Stimulated activated naive B cell treated with anti-CD40 and anti-IgM and Interleukin-4, amounts not matched to agents 10 μg/mL and 1 μg/mL and 100 μg/mL, for 72 hours (primary cell): ENCODE measurements around the gene STK38L.

Source experiments
- ATAC-seq, 2 donors: fragments of 150-1000 bp; cut with Tn5 transposase; replicated peaks; 2 replicates each; pipeline ENCODE4 v1.10.0; 2021; ENCODE audit warnings: moderate library complexity in 1 of 2
- DNase-seq: peaks from one replicate; pipeline ENCODE4 v3.0.0; 2021
- H3K27ac Mint-ChIP-seq: one replicate; pipeline ENCODE4 v1.8.0; 2022; ENCODE audit warnings: mild to moderate bottlenecking, mixed read lengths
- H3K27me3 Mint-ChIP-seq, 2 donors: one replicate each; pipeline ENCODE4 v1.8.0; 2022; ENCODE audit warnings: mixed read lengths in 2 of 2
- H3K36me3 Mint-ChIP-seq, 2 donors: one replicate each; pipeline ENCODE4 v1.8.0; 2022; ENCODE audit warnings: mixed read lengths in 2 of 2, mild to moderate bottlenecking in 1 of 2
- H3K4me1 Mint-ChIP-seq, 2 donors: one replicate each; pipeline ENCODE4 v1.8.0; 2022; ENCODE audit warnings: mixed read lengths in 2 of 2, mild to moderate bottlenecking in 1 of 2
- H3K4me3 Mint-ChIP-seq, 2 donors: one replicate each; pipeline ENCODE4 v1.8.0; 2022; ENCODE audit warnings: mild to moderate bottlenecking in 2 of 2, mixed read lengths in 2 of 2, moderate library complexity in 1 of 2
- H3K9me3 Mint-ChIP-seq, 2 donors: one replicate each; pipeline ENCODE4 v1.8.0; 2022; ENCODE audit warnings: mixed read lengths in 2 of 2, mild to moderate bottlenecking in 1 of 2

The STK38L gene

DNA sequence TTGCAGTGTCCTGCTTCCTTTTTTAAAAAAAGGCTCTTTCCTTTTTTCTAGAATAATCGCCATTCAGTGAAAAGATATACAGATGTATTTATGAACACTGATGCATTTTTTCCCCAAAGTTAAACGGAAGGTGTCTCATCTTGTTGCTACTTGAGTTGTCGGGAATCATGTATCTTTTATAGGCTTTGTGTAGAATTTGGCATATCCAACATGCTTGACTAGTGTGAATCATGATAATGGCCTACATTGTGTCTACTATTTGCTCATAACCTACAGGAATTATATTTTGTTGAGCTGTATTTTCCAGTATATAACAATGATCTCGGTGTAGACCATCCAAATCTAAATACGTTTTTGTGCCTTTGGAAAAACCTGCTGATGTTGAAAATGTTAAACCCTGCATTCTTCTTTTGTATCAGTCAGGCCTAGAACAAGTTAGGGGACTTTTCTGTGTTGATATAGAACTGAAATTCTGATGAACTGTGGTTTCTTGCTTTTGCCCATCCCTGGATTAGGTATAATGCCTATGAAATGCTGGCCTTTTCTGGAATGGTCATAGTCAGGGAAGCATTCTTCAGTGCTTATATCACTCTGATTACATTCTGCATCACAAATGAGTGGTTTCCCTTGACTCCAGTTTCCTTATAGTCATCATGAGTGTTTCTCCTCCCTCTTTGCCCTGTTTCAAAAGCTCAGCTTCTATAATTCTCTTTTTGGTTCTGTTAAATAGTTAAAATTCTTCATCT is 99.3 kb downstream of the STK38L start:
- DNase-seq (no peak), ATAC-seq (no peak)
- Mint-ChIP-seq H3K4me3 (no peak overlapping the region), H3K9me3 (no peaks in the 10 kb centered on the region), H3K4me1 (peaks cover 23 to 27% of the 10 kb centered on the region in 2 donors), H3K27ac (no peak overlapping the region), H3K27me3 (no peaks in the 10 kb centered on the region), H3K36me3 (peaks cover 4 to 21% of the 10 kb centered on the region in 2 donors)

DNA sequence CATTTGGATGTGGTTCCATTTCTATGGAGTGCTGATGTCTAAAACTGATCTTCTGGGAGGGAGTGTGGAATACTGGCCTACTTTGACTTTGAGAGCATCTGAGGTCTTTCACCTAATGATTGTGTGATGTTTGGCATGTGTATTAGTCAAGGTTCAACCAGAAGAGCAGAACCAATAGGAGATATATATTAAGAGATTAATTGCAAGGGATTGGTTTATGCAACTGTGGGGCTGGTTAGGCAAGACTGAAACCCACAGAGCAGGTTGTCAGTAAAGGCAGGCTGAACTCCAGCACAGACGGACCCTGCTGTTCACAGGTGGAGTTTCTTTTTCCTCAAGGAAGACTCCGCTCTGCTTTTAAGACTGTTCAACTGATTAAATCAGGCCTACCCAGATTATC is 100.2 kb downstream of the STK38L start:
- no peak overlapping the region for H3K4me3 Mint-ChIP-seq
- ATAC-seq (no peak), DNase-seq (no peak)
- no peaks in the 10 kb centered on the region for H3K9me3 Mint-ChIP-seq
- H3K4me1 Mint-ChIP-seq = peaks cover 24 to 26% of the 10 kb centered on the region in 2 donors
- H3K36me3 Mint-ChIP-seq = peaks cover 4 to 25% of the 10 kb centered on the region in 2 donors
- H3K27me3 Mint-ChIP-seq = no peaks in the 10 kb centered on the region
- H3K27ac Mint-ChIP-seq = no peak overlapping the region

DNA sequence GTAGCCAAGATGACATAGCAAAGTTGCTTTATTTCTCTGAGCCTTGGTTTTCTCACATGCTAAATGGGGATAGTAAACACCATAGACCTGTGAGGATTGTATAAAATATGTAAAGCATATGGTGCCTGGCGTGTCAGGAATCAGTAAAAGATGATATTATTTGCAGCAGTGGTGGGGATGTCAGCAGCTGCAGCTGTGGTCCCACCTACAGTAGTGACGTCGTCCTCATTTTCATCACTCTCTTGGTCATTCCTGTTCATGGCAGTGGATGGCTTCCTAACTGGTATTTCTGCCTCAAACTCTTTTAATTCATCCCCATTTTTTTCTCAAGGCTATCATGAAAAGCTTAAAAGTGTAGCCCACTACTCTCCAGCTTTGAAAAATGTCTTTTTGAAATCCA is 100.7 kb downstream of the STK38L start:
- Mint-ChIP-seq H3K27me3 (no peaks in the 10 kb centered on the region), H3K27ac (no peak overlapping the region), H3K36me3 (peaks cover 3 to 26% of the 10 kb centered on the region in 2 donors), H3K9me3 (no peaks in the 10 kb centered on the region), H3K4me1 (peaks cover 23 to 24% of the 10 kb centered on the region in 2 donors), H3K4me3 (no peak overlapping the region)
- DNase-seq (no peak), ATAC-seq (no peak)

DNA sequence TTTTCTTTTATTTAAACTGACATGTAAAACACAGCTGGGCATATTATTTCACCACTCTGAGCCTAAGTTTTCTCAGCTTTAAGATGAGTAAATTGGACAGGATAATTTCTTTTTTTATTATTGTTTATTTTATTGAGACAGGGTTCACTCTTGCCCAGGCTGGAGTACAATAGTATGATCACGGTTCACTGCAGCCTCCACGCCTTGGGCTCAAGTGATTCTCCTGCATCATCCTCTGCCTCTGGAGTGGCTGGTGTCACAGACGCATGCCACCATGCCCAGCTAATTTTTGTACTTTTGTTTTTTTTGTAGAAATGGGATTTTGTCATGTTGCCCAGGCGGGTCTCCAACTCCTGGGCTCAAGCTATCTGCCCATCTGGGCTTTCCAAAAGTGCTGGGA is 101.3 kb downstream of the STK38L start:
- H3K4me3 Mint-ChIP-seq = no peak overlapping the region
- peaks cover 18 to 21% of the 10 kb centered on the region in 2 donors for H3K4me1 Mint-ChIP-seq
- no peak for ATAC-seq
- no peak for DNase-seq
- no peaks in the 10 kb centered on the region for H3K9me3 Mint-ChIP-seq
- peaks cover 3 to 24% of the 10 kb centered on the region in 2 donors for H3K36me3 Mint-ChIP-seq
- no peaks in the 10 kb centered on the region for H3K27me3 Mint-ChIP-seq
- H3K27ac Mint-ChIP-seq = no peak overlapping the region

DNA sequence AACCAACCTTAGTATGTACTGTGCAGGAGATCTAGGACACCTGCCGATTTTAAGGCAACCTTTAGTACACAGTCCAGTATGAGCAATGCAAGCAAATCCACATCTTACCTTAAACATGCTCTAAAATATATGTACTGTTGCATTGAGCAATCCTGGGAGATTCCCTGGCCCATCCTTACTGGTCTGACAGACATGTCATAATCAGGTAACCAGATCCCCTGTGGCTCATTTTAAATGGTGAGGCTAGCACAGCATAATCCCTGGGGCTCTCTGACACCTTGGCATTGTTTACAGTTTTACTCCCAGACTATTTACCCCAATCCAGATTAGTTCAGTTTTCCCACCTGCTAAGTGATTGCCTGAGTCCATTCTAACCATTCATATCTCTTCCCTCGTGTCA is 103.7 kb downstream of the STK38L start:
- no peak overlapping the region for H3K4me3 Mint-ChIP-seq
- H3K27me3 Mint-ChIP-seq = no peaks in the 10 kb centered on the region
- no peak for ATAC-seq
- DNase-seq = no peak
- no peaks in the 10 kb centered on the region for H3K9me3 Mint-ChIP-seq
- H3K36me3 Mint-ChIP-seq = peaks cover 5 to 26% of the 10 kb centered on the region in 2 donors
- H3K27ac Mint-ChIP-seq = no peak overlapping the region
- peaks cover 10 to 18% of the 10 kb centered on the region in 2 donors for H3K4me1 Mint-ChIP-seq

DNA sequence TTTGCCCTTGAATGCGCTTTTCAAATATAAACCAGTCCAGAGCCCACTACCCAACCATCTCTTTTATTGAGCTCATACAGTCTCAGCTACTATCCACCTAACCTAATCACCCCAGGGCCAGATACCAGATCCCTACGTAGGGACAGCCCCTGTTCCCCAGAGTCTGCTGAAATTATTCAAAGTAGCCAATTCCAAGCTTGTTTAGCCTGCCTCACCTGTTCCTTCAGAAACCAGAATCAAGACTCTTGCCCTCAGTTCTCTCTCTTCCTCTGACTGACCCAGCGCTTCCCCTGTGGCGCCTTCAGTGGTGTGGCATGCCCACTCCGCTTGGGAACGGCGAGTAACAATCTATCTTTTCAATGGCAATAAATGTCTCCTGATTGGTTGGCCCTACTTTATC is 107.4 kb downstream of the STK38L start:
- no peak overlapping the region for H3K27ac Mint-ChIP-seq
- H3K9me3 Mint-ChIP-seq = no peaks in the 10 kb centered on the region
- ATAC-seq (no peak), DNase-seq (no peak)
- no peak overlapping the region for H3K4me3 Mint-ChIP-seq
- peaks cover 5 to 31% of the 10 kb centered on the region in 2 donors for H3K36me3 Mint-ChIP-seq
- H3K4me1 Mint-ChIP-seq = peaks cover 0 to 7% of the 10 kb centered on the region in 2 donors
- no peaks in the 10 kb centered on the region for H3K27me3 Mint-ChIP-seq

DNA sequence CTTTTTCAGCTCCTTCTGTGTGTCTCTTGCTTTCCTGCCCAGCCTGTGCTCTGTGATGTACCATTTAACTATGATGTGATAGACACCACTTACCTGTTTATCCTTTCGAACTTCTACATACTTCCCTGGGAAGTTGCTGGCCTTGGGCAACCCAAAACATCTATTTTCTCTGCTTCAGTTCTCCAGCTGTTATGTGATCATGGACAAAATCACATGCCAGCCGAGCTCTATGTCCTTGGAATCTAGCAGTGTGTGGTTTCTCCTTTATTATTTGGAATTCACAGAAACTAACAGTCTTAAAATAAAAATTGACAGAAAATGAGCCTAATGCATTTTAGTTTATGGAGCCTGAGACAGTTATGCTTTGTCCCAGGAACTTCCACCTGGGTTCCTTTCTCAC is 111.4 kb downstream of the STK38L start:
- H3K36me3 Mint-ChIP-seq = peaks cover 2 to 19% of the 10 kb centered on the region in 2 donors
- H3K27me3 Mint-ChIP-seq = no peaks in the 10 kb centered on the region
- no peak overlapping the region for H3K4me3 Mint-ChIP-seq
- DNase-seq = no peak
- H3K4me1 Mint-ChIP-seq = peaks cover 0 to 3% of the 10 kb centered on the region in 2 donors
- no peaks in the 10 kb centered on the region for H3K9me3 Mint-ChIP-seq
- H3K27ac Mint-ChIP-seq = no peak overlapping the region
- ATAC-seq = no peak

DNA sequence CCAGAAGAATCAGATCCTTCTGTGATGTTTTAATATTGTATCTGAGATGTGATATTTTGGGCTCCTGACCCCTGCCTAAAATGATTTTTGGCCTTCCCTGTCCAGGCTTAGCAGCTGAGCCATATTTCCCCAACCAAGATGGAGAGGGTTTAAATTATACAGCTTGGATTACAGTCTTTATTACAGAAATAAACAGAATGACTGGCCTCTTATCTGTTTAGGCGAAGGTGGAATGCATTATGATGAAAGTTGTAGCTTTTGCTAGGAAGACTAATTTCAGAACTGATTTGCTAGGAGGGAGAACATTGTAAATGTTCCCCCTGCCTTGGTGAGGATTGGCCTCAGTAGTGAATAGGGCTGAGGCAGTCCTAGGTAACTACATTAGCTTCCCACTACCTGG is 111.9 kb downstream of the STK38L start:
- no peak for ATAC-seq
- Mint-ChIP-seq H3K9me3 (no peaks in the 10 kb centered on the region), H3K36me3 (peaks cover under 1 to 19% of the 10 kb centered on the region in 2 donors), H3K27me3 (no peaks in the 10 kb centered on the region), H3K27ac (no peak overlapping the region), H3K4me3 (no peak overlapping the region), H3K4me1 (peaks cover 0 to 3% of the 10 kb centered on the region in 2 donors)
- no peak for DNase-seq

DNA sequence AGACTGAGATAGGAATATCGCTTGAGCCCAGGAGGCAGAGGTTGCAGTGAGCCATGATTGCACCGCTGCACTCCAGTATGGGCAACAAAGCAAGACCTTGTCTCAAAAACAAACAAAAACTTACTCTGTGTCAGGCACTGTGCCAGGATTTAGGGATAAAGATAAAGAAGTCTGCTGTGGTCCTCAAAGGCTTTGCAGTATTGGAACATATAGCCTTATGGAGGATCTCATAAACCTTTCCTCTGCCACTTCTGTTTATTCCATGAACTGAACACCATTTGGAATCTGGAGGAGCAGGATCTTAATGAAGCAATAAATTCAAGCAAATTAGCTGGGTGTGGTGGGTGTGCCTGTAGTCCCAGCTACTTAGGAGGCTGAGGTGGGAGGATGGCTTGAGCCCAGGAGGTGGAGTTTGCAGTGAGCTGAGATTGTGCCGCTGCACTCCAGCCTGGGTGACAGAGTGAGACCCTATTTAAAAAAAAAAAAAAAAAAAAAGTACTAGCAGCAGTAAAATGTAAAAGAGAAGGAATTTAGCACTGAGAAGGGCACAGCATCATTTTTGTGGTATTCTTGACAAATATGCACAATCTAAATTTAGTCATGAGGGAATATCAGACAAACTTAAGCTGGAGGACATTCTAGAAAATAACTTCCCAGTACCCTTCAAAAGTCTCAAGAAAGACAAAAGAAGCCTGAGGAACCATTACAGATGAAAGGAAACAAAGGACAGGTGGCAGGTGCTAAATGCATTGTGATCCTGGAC is 115.7 kb downstream of the STK38L start:
- peaks cover 0 to 9% of the 10 kb centered on the region in 2 donors for H3K36me3 Mint-ChIP-seq
- no peak overlapping the region for H3K4me3 Mint-ChIP-seq
- H3K27ac Mint-ChIP-seq = no peak overlapping the region
- H3K9me3 Mint-ChIP-seq = peaks cover 0 to 3% of the 10 kb centered on the region in 2 donors
- ATAC-seq (no peak), DNase-seq (no peak)
- no peaks in the 10 kb centered on the region for H3K27me3 Mint-ChIP-seq
- H3K4me1 Mint-ChIP-seq = peaks cover 0 to 5% of the 10 kb centered on the region in 2 donors

DNA sequence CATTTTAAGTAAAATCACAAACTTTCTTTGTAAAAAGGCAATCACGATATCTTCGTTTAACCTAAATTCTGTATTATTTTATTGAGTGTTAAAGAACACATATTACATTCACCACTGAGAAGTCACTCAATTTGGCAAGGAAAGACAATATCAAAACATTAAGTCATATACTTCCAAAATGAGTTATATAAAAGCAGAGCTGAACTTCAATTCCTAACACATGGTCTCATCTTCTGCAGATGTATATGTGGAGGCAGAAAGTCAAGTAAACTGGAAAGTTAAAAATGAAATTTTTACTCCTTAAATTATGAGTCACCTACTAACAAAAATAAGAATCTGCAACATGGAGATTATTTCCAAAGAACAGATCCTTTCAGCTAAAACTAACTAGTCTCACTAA is 117.3 kb downstream of the STK38L start:
- H3K27me3 Mint-ChIP-seq = no peaks in the 10 kb centered on the region
- H3K9me3 Mint-ChIP-seq = peaks cover 0 to 3% of the 10 kb centered on the region in 2 donors

DNA sequence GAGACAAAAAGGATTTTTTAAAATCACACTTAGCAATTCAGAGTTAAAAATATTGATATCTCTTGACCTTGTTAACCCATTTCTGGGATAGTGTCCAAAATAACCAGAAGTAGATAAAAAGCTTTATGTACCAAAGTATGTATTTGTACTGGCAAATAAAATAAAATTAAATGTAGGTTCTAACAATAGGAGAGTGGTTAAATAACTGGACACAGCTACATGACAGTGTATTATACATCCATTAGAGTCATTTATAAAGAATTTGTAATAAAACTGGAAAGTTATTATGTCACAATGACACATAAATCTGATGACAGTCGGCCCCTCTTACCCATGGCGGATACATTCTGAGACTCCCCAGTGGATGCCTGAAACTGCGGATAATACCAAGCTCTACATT is 122.5 kb downstream of the STK38L start:
- Mint-ChIP-seq H3K27me3 (no peaks in the 10 kb centered on the region), H3K27ac (no peak overlapping the region), H3K9me3 (peaks cover 0 to 3% of the 10 kb centered on the region in 2 donors), H3K4me3 (no peak overlapping the region), H3K36me3 (peaks cover 22 to 35% of the 10 kb centered on the region in 2 donors), H3K4me1 (no peaks in the 10 kb centered on the region)
- ATAC-seq (no peak), DNase-seq (no peak)

More for the DNA sequence above, 117.3 kb downstream of the STK38L start:
- ATAC-seq (no peak), DNase-seq (no peak)
- H3K27ac Mint-ChIP-seq = no peak overlapping the region
- peaks cover 0 to 5% of the 10 kb centered on the region in 2 donors for H3K4me1 Mint-ChIP-seq
- H3K4me3 Mint-ChIP-seq = no peak overlapping the region
- H3K36me3 Mint-ChIP-seq = peaks cover 0 to 4% of the 10 kb centered on the region in 2 donors

DNA sequence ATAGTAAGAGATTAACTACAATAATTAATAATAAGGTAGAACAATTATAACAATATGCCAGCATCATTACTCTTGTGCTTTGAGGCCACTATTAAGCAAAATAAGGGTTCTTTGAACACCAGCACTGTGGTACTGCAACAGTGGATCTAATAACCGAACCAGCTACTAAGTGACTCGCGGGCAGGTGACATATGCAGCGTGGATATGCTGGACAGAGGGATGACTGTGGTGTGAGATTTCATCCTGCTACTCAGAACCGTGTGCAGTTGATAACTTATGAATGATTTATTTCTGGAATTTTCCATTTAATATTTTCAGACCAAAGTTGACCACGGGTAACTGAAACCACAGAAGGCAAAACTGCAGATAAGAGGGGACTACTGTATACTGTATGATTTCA is 123.0 kb downstream of the STK38L start:
- ATAC-seq = no peak
- no peak overlapping the region for H3K27ac Mint-ChIP-seq

More for the DNA sequence above, 123.0 kb downstream of the STK38L start:
- Mint-ChIP-seq H3K4me1 (no peaks in the 10 kb centered on the region), H3K4me3 (no peak overlapping the region), H3K27me3 (no peaks in the 10 kb centered on the region), H3K36me3 (peaks cover 25 to 38% of the 10 kb centered on the region in 2 donors), H3K9me3 (peaks cover 0 to 4% of the 10 kb centered on the region in 2 donors)
- no peak for DNase-seq
